Activated CD4-positive, alpha-beta T cell treated with anti-CD3 and anti-CD28 coated beads for 36 hours (primary cell): ENCODE data around the gene TAB2. TPM values are rescaled to one million over a fixed set of nuclear protein-coding genes. Genes with fewer than 3 reads are reported as not detected.

ENCODE experiments used
- ATAC-seq: fragments of 200-7000 bp; cut with Tn5 transposase; one replicate; pipeline ENCODE4 v1.10.0; 2021; ENCODE audit warnings: mild to moderate bottlenecking, moderate library complexity
- CTCF ChIA-PET: fragments of 350-600 bp; sonication (Branson Sonifier 250); formaldehyde crosslinking; loops from one replicate; lab custom pipeline; 2021; ENCODE audit warnings: antibody characterized with exemption; lab: Charles Lee
- POLR2A ChIA-PET: fragments of 350-600 bp; sonication (Branson Sonifier 250); formaldehyde crosslinking; loops from one replicate; lab custom pipeline; 2021; ENCODE audit warnings: antibody characterized with exemption, inconsistent platforms; lab: Charles Lee
- DNase-seq: peaks from one replicate; pipeline ENCODE4 v3.0.0-alpha.2; 2020
- H3K27ac Mint-ChIP-seq: one replicate; pipeline ENCODE4 v1.8.0; 2021; ENCODE audit warnings: mixed read lengths
- H3K27me3 Mint-ChIP-seq: one replicate; pipeline ENCODE4 v1.8.0; 2021; ENCODE audit warnings: mixed read lengths
- H3K36me3 Mint-ChIP-seq: one replicate; pipeline ENCODE4 v1.8.0; 2021; ENCODE audit warnings: low read depth, mixed read lengths
- H3K4me1 Mint-ChIP-seq: one replicate; pipeline ENCODE4 v1.8.0; 2021; ENCODE audit warnings: mixed read lengths
- H3K4me3 Mint-ChIP-seq: one replicate; pipeline ENCODE4 v1.8.0; 2021; ENCODE audit warnings: mild to moderate bottlenecking, moderate library complexity, mixed read lengths
- H3K9me3 Mint-ChIP-seq: one replicate; pipeline ENCODE4 v1.8.0; 2021; ENCODE audit warnings: low read depth, mixed read lengths
- intact Hi-C, 2 experiments: fragments of 100-400 bp; cut with DNase I in 1 of 2; cut with micrococcal nuclease in 1 of 2; formaldehyde crosslinking; loops; one replicate each; pipeline versions ENCODE4 v1.14.2 to v1.15.1; 2022 to 2024; cut with DNase I, micrococcal nuclease
- total RNA-seq, 2 experiments: library from RNA; stranded (reverse); gene quantifications; one replicate each; pipeline ENCODE4 v1.2.3, GENCODE V29; 2021

The TAB2 gene
- total RNA-seq, 2 experiments from 2014 or later = 65.8 to 94.1 TPM

GRCh38 chr6:149405823-149406765 lies 88.6 kb downstream of the TAB2 start:
- intact Hi-C loops = loop anchor here in 1 of 2 experiments (10.0 kb wide), 1 partner anchor 1261 kb away; no protein-coding TSS in a partner anchor
- Mint-ChIP-seq H3K27ac (peak overlapping the region; percentile 86), H3K9me3 (no peaks in the 10 kb centered on the region), H3K4me1 (peaks cover 33% of the 10 kb centered on the region), H3K4me3 (no peak overlapping the region), H3K36me3 (peaks cover 65% of the 10 kb centered on the region), H3K27me3 (no peaks in the 10 kb centered on the region)
- CTCF ChIA-PET = interaction anchor here (0.5 to 1.6 kb wide), 10 partner anchors 11 to 378 kb away, joined by 3 to 6 read pairs (median 3); no protein-coding TSS in a partner anchor
- POLR2A ChIA-PET = no interaction called here
- DNase-seq (no peak), ATAC-seq (peak; percentile 27)

DNA sequence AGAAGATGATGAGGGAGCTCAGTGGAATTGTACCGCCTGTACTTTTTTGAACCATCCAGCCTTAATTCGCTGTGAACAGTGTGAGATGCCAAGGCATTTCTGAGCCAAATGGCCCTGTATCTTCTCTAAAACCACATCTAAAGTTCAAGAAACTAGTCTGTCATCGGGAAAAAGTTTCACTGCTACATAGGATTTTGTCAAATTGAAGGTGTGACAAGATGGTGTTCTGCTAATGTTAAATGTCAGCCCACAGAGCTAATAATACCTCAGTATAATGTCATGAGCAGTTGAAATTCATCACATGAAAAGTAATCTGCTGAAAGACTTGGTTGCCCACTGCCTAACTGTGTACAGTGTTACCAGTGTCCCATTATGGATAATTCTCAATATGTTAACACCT lies 92.1 kb downstream of the TAB2 start:
- ChIA-PET POLR2A (no interaction called here), CTCF (interaction anchor here (0.7 to 2.1 kb wide), 4 partner anchors 9 to 24 kb away, joined by 3 to 7 read pairs (median 4); no protein-coding TSS in a partner anchor)
- ATAC-seq (no peak), DNase-seq (no peak)
- Mint-ChIP-seq H3K9me3 (no peaks in the 10 kb centered on the region), H3K4me3 (no peak overlapping the region), H3K36me3 (peaks cover 61% of the 10 kb centered on the region), H3K4me1 (peaks cover 16% of the 10 kb centered on the region), H3K27me3 (no peaks in the 10 kb centered on the region), H3K27ac (no peak overlapping the region)
- intact Hi-C loops = loop anchor here in 1 of 2 experiments (10.0 kb wide), 1 partner anchor 1265 kb away; no protein-coding TSS in a partner anchor

DNA sequence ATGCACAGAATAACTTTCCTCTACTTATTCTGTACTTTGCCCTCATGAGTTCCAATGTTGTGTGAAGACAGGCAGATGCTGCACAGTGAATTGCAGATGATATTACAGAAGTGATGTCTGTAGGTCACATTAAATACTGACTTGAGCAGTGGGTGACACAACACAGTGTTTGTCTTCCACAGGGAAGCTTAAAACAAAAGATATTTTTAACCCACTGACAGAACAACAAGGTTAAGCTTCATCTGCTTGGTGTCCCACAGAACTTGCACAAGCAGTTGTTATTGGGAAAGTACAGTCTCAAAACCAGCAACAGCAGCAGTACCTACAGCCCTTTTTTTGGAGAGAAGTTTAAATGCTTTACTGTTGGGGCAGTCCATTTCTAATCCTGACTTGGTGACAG lies 93.0 kb downstream of the TAB2 start:
- peaks cover 5% of the 10 kb centered on the region for H3K9me3 Mint-ChIP-seq
- DNase-seq (no peak), ATAC-seq (no peak)
- H3K27me3 Mint-ChIP-seq = no peaks in the 10 kb centered on the region
- H3K36me3 Mint-ChIP-seq = peaks cover 59% of the 10 kb centered on the region
- H3K4me3 Mint-ChIP-seq = no peak overlapping the region
- CTCF ChIA-PET = interaction anchor here (0.6 to 2.1 kb wide), 3 partner anchors 12 to 659 kb away, joined by 4 to 7 read pairs (median 5); no protein-coding TSS in a partner anchor
- H3K27ac Mint-ChIP-seq = no peak overlapping the region
- POLR2A ChIA-PET = no interaction called here
- intact Hi-C loops = no loop called here
- H3K4me1 Mint-ChIP-seq = peaks cover 7% of the 10 kb centered on the region

DNA sequence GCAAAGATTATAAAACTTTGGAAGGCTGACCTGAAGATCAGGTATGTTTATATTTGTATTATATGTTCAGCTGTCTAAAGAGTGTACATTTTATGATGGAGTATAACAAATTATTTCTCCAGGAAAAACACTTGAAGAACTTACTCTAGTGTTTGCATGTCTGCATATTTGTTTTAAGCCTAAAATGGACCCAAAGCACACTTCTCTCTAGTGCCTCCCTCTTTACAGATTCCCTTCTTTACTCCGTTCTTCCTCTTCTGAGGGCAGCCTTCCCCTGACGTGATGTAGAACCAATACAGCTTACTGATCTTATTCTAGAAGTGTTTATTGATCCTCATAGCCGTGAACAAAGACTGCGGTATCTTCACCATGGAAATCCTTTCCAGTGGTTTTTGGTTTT lies 96.5 kb downstream of the TAB2 start:
- intact Hi-C loops = no loop called here
- ChIA-PET CTCF (interaction anchor here (0.6 to 2.4 kb wide), 3 partner anchors 18 to 440 kb away, joined by 3 to 7 read pairs (median 4); no protein-coding TSS in a partner anchor), POLR2A (no interaction called here)
- Mint-ChIP-seq H3K36me3 (peaks cover 48% of the 10 kb centered on the region), H3K4me3 (no peak overlapping the region), H3K27me3 (no peaks in the 10 kb centered on the region), H3K9me3 (peaks cover 12% of the 10 kb centered on the region), H3K4me1 (peaks cover 6% of the 10 kb centered on the region), H3K27ac (no peak overlapping the region)
- no peak for ATAC-seq
- DNase-seq = no peak

- ChIA-PET POLR2A (no interaction called here), CTCF (interaction anchor here (0.9 to 1.5 kb wide), 2 partner anchors 17 to 102 kb away, joined by 3 read pairs; no protein-coding TSS in a partner anchor)
- no peak overlapping the region for H3K4me3 Mint-ChIP-seq
- intact Hi-C loops = no loop called here
- peaks cover 43% of the 10 kb centered on the region for H3K36me3 Mint-ChIP-seq
- no peak overlapping the region for H3K27ac Mint-ChIP-seq
- no peaks in the 10 kb centered on the region for H3K27me3 Mint-ChIP-seq
- peaks cover 12% of the 10 kb centered on the region for H3K9me3 Mint-ChIP-seq
- peaks cover 13% of the 10 kb centered on the region for H3K4me1 Mint-ChIP-seq
- no peak for ATAC-seq
- DNase-seq = no peak
Measured at GRCh38 chr6:149414821-149415220, 97.3 kb downstream of the TAB2 start.

DNA sequence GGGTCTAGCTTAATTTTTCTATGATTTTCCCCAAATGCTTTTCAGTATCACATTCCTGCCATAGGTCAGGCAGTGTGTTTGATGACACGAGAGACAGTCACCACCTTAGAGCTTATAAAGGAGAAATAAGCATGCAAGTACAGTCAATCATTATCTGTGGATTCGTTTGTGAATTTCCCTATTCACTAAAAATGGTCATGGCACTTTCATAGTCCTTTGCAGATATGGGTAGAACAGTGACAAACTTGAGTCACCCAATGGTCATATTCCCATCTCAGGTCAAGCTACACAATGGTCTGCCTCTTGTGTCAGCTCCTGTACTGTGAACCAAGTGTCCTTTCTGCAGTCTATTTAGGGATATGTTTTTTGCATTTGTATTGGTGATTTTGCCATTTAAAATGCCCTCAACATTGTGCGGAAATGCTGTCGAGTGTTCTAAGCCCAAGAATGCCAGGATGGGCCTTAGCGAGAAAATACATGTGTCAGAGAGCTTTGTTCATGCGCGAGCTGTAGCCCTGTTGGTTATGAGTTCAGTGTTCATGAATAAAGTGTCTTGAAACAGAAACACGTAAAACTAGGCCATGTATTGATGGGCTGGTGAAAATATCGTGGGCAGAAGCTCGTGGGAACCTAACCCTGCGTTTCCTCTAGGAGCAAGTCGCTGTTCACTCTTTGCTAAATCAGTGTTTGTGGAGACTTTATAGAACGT lies 102.3 kb downstream of the TAB2 start:
- H3K4me3 Mint-ChIP-seq = no peak overlapping the region
- intact Hi-C loops = no loop called here
- H3K9me3 Mint-ChIP-seq = peaks cover 11% of the 10 kb centered on the region
- POLR2A ChIA-PET = interaction anchor here (1.1 to 1.5 kb wide), 2 partner anchors 61 to 100 kb away, joined by 3 to 4 read pairs; no protein-coding TSS in a partner anchor
- no peaks in the 10 kb centered on the region for H3K27me3 Mint-ChIP-seq
- H3K36me3 Mint-ChIP-seq = peaks cover 7% of the 10 kb centered on the region
- ATAC-seq = peak; percentile 19
- CTCF ChIA-PET = interaction anchor here (0.6 to 3.8 kb wide), 11 partner anchors 11 to 391 kb away, joined by 3 to 31 read pairs (median 4); no protein-coding TSS in a partner anchor
- peak overlapping the region; percentile 51 for H3K27ac Mint-ChIP-seq
- DNase-seq = no peak
- H3K4me1 Mint-ChIP-seq = peaks cover 25% of the 10 kb centered on the region

DNA sequence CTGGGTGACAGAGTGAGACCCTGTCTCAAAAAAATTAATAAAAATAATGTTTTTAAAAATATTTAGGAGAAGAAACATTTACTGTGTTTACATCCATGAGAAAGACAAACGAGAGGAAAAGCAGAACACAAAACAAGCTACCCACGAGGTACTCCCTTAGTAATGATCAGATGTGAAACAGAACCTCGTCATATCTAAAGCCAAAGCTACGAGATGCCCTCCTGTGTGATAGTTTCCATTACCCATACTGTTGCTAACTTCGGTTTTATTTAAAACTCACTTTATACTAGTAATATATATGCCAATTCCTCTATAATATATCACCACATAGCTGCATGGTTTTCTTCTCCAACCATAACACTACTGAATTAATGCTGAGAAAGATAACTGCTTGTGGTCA lies 103.6 kb downstream of the TAB2 start:
- Mint-ChIP-seq H3K36me3 (no peaks in the 10 kb centered on the region), H3K4me1 (peaks cover 19% of the 10 kb centered on the region), H3K4me3 (no peak overlapping the region), H3K9me3 (peaks cover 5% of the 10 kb centered on the region), H3K27me3 (no peaks in the 10 kb centered on the region), H3K27ac (no peak overlapping the region)
- ChIA-PET POLR2A (no interaction called here), CTCF (interaction anchor here (0.6 to 3.8 kb wide), 5 partner anchors 10 to 393 kb away, joined by 3 to 31 read pairs (median 6); no protein-coding TSS in a partner anchor)
- intact Hi-C loops = no loop called here
- DNase-seq = no peak
- ATAC-seq = peak; percentile 57

DNA sequence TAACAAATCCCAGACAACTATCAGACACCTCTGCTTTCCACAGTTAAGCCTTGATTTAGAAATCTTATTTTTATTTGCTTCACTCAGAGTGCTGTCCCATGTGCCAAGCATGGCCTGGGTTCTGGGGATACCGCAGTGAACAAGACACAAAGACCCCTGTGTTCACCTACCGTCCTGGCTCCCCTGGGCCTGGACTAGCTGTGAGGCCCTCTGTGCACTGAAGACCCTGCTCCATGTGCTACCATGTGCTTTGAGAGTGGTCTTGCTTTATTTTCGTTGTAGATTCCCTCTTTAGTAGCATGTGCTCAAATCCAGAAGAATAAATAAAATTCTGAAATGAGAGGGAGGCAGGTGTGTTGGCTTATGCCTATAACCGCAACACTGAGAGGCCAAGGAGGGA lies 105.1 kb downstream of the TAB2 start:
- no peaks in the 10 kb centered on the region for H3K27me3 Mint-ChIP-seq
- no peaks in the 10 kb centered on the region for H3K9me3 Mint-ChIP-seq
- H3K36me3 Mint-ChIP-seq = no peaks in the 10 kb centered on the region
- no peak overlapping the region for H3K4me3 Mint-ChIP-seq
- POLR2A ChIA-PET = no interaction called here
- peaks cover 19% of the 10 kb centered on the region for H3K4me1 Mint-ChIP-seq
- intact Hi-C loops = no loop called here
- ATAC-seq = no peak
- no peak overlapping the region for H3K27ac Mint-ChIP-seq
- no peak for DNase-seq
- CTCF ChIA-PET = interaction anchor here (1.1 to 3.8 kb wide), 2 partner anchors 9 to 338 kb away, joined by 3 to 31 read pairs; no protein-coding TSS in a partner anchor

- CTCF ChIA-PET = interaction anchor here (0.5 to 1.3 kb wide), 6 partner anchors 27 to 395 kb away, joined by 3 to 5 read pairs (median 3); no protein-coding TSS in a partner anchor
Measured at GRCh38 chr6:149423964-149424440, 106.5 kb downstream of the TAB2 start.

DNA sequence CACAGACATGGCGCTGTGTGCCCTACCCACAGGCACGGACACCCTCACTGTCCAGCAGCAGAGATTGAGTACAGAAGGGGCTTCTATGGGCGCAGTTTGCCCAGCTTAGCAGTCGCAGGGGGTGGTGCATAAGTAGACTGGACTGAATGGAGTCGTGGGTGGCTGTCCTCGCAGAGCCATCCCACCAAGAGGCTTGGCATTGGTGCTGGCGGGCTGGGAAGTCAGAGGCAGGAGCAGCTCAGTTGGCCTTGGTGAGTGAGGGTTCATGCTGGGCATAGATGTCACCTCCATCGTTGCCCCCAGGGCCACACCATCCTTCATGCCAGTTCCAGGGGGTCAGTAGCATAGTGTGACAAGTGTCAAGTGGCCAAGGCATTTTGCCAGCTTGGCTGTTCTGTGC lies 107.7 kb downstream of the TAB2 start:
- ATAC-seq (no peak), DNase-seq (no peak)
- Mint-ChIP-seq H3K27ac (no peak overlapping the region), H3K4me3 (no peak overlapping the region), H3K27me3 (no peaks in the 10 kb centered on the region), H3K36me3 (no peaks in the 10 kb centered on the region), H3K9me3 (no peaks in the 10 kb centered on the region), H3K4me1 (peaks cover 8% of the 10 kb centered on the region)
- intact Hi-C loops = no loop called here
- ChIA-PET POLR2A (no interaction called here), CTCF (interaction anchor here (0.9 to 1.3 kb wide), 4 partner anchors 9 to 397 kb away, joined by 3 to 6 read pairs (median 4); no protein-coding TSS in a partner anchor)

More at GRCh38 chr6:149423964-149424440, 106.5 kb downstream of the TAB2 start:
- Mint-ChIP-seq H3K4me3 (no peak overlapping the region), H3K27ac (no peak overlapping the region), H3K27me3 (no peaks in the 10 kb centered on the region), H3K4me1 (peaks cover 19% of the 10 kb centered on the region), H3K9me3 (no peaks in the 10 kb centered on the region), H3K36me3 (no peaks in the 10 kb centered on the region)
- no peak for DNase-seq
- ATAC-seq = no peak
- intact Hi-C loops = no loop called here
- POLR2A ChIA-PET = no interaction called here
